T-helper 1 cell (primary cell): Measurements from ENCODE around the gene DIAPH2.
"Not testable (repeated sequence)": the region's sequence is repeated elsewhere in the genome, so short reads cannot be mapped to it uniquely, and the experiment has no call there.

Source experiments
- DNase-seq, 5 donors: peaks; one replicate each; pipeline ENCODE4 v3.0.0-alpha.2; 2012 to 2020

DIAPH2 gene

GRCh38 chrX:96834137-96834536, 149.5 kb downstream of the DIAPH2 start:
- DNase-seq: no peak

- no peak for DNase-seq
These were observed 151.1 kb downstream of the DIAPH2 start for GRCh38 chrX:96835660-96836289.

- DNase-seq: no peak
These were observed 153.2 kb downstream of the DIAPH2 start for GRCh38 chrX:96837808-96838207.

GRCh38 chrX:96838537-96838936, 153.9 kb downstream of the DIAPH2 start:
- no peak for DNase-seq

- DNase-seq: no peak
These were observed 156.7 kb downstream of the DIAPH2 start for GRCh38 chrX:96841325-96841724.

- DNase-seq: not testable (repeated sequence)
These were observed 157.2 kb downstream of the DIAPH2 start for GRCh38 chrX:96841866-96842265.

- no peak for DNase-seq
These were observed 158.9 kb downstream of the DIAPH2 start for GRCh38 chrX:96843566-96843965.

GRCh38 chrX:96846841-96847240, 162.2 kb downstream of the DIAPH2 start:
- no peak for DNase-seq

GRCh38 chrX:96859422-96859821, 174.8 kb downstream of the DIAPH2 start:
- not testable (repeated sequence) for DNase-seq

GRCh38 chrX:96861218-96861617, 176.6 kb downstream of the DIAPH2 start:
- no peak for DNase-seq

- no peak for DNase-seq
These were observed 177.0 kb downstream of the DIAPH2 start for GRCh38 chrX:96861661-96862060.

GRCh38 chrX:96883608-96884007, 199.0 kb downstream of the DIAPH2 start, which contains the start of gene RPA4:
Gene RPA4 (plus strand): TSS chrX:96883908. CDS start chrX:96884311, 403 bp downstream.
- DNase-seq: no peak

GRCh38 chrX:96884027-96884426, 199.4 kb downstream of the DIAPH2 start:
- DNase-seq: no peak

GRCh38 chrX:96889726-96890125, 205.1 kb downstream of the DIAPH2 start:
- no peak for DNase-seq

- no peak for DNase-seq
These were observed 222.1 kb downstream of the DIAPH2 start for GRCh38 chrX:96906741-96907140.

- no peak for DNase-seq
These were observed 223.1 kb downstream of the DIAPH2 start for GRCh38 chrX:96907516-96908272.

GRCh38 chrX:96909291-96909690, 224.6 kb downstream of the DIAPH2 start:
- no peak for DNase-seq

GRCh38 chrX:96918864-96919263, 234.2 kb downstream of the DIAPH2 start:
- DNase-seq: no peak

- no peak for DNase-seq
These were observed 235.0 kb downstream of the DIAPH2 start for GRCh38 chrX:96919672-96920071.

- no peak for DNase-seq
These were observed 239.9 kb downstream of the DIAPH2 start for GRCh38 chrX:96924581-96924980.

- no peak for DNase-seq
These were observed 244.4 kb downstream of the DIAPH2 start for GRCh38 chrX:96929036-96929435.

- DNase-seq: no peak
These were observed 273.1 kb downstream of the DIAPH2 start for GRCh38 chrX:96957718-96958117.

GRCh38 chrX:96971812-96972211, 287.2 kb downstream of the DIAPH2 start:
- no peak for DNase-seq

GRCh38 chrX:96978906-96979305, 294.3 kb downstream of the DIAPH2 start:
- no peak for DNase-seq
